Activated B cell treated with CpG ODN at 0.5 μM for 24 hours (primary cell): ENCODE results near the gene PTPRCAP. TPM values are rescaled to one million over a fixed set of nuclear protein-coding genes. Genes with fewer than 3 reads are reported as not detected.

ENCODE experiments used
- ATAC-seq: fragments of 200-7000 bp; cut with Tn5 transposase; one replicate; pipeline ENCODE4 v1.10.0; 2021; ENCODE audit warnings: low read depth, mild to moderate bottlenecking, moderate library complexity
- CTCF ChIA-PET: fragments of 350-600 bp; sonication (Branson Sonifier 250); formaldehyde crosslinking; loops from one replicate; lab custom pipeline; 2021; ENCODE audit warnings: antibody characterized with exemption; lab: Charles Lee
- POLR2A ChIA-PET: fragments of 350-600 bp; sonication (Branson Sonifier 250); formaldehyde crosslinking; loops from one replicate; lab custom pipeline; 2021; ENCODE audit warnings: antibody characterized with exemption; lab: Charles Lee
- DNase-seq: peaks from one replicate; pipeline ENCODE4 v3.0.0; 2022
- H3K27ac Mint-ChIP-seq: one replicate; pipeline ENCODE4 v1.8.0; 2020; ENCODE audit warnings: mixed read lengths
- H3K27me3 Mint-ChIP-seq: one replicate; pipeline ENCODE4 v1.8.0; 2021; ENCODE audit warnings: mixed read lengths
- H3K36me3 Mint-ChIP-seq: one replicate; pipeline ENCODE4 v1.8.0; 2021; ENCODE audit warnings: low read depth, mixed read lengths
- H3K4me1 Mint-ChIP-seq: one replicate; pipeline ENCODE4 v1.8.0; 2021; ENCODE audit warnings: mixed read lengths
- H3K4me3 Mint-ChIP-seq: one replicate; pipeline ENCODE4 v1.8.0; 2020; ENCODE audit warnings: mild to moderate bottlenecking, mixed read lengths
- H3K9me3 Mint-ChIP-seq: one replicate; pipeline ENCODE4 v1.8.0; 2020; ENCODE audit warnings: mixed read lengths
- intact Hi-C: fragments of 100-400 bp; cut with micrococcal nuclease; formaldehyde crosslinking; loops from one replicate; pipeline ENCODE4 v1.15.1; 2024
- total RNA-seq: library from RNA; stranded (reverse); gene quantifications from 2 replicates; pipeline ENCODE4 v1.2.3, GENCODE V29; 2022
- TF ChIP-seq, protein P1 (sequence below): fragments of 200-600 bp; IDR thresholded peaks from one replicate; pipeline ENCODE4 v1.8.0; 2022; ENCODE audit warnings: antibody characterized with exemption, mild to moderate bottlenecking

Gene PTPRCAP
- total RNA-seq, 1 donor from 2014 or later = 328 TPM

DNA sequence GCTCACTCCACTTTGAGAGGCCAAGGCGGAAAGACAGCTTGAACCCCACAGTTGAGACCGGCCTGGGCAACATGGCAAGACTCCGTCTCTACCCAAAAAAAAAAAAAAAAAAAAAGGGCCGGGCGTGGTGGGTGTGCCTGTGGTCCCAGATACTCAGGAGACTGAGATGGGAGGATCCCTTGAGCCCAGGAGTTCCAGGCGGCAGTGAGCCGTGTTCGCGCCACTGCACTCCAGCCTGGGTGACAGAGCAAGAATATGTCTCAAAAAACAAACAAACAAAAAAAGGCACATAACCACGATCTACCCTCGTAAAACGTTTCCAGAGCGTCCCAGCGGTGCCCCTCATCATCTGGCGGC, 46.6 kb downstream of the PTPRCAP start:
- intact Hi-C loops = loop anchor here (1.0 kb wide), 3 partner anchors 10 to 78 kb away; partner anchors contain the start of genes PPP1CA, RPS6KB2 and TMEM134
- H3K4me1 Mint-ChIP-seq = peaks cover 36% of the 10 kb centered on the region

DNA sequence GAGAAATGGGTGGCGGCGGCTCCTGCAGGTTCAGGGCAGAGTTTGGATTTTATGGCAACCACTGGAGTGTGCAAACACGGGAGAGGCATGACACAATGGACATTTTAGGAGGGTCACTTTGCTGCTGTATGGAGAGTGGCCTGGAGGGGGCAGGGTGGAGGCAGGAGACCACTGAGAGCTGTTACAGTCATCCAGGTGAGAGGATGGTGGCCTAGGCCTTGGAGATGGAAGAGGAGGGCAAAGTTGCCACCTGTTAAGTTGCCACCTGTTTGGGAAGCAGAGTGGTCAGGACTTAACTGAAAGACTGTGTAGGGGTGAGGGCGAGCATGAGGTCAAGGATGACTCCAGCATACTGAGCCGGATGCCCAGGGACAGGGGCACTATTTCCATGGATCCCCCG, 48.0 kb downstream of the PTPRCAP start:
- DNase-seq = peak; percentile 56
- peak; percentile 63 for ATAC-seq

More for the DNA sequence above, 46.6 kb downstream of the PTPRCAP start:
- TF ChIP-seq, protein P1, sequence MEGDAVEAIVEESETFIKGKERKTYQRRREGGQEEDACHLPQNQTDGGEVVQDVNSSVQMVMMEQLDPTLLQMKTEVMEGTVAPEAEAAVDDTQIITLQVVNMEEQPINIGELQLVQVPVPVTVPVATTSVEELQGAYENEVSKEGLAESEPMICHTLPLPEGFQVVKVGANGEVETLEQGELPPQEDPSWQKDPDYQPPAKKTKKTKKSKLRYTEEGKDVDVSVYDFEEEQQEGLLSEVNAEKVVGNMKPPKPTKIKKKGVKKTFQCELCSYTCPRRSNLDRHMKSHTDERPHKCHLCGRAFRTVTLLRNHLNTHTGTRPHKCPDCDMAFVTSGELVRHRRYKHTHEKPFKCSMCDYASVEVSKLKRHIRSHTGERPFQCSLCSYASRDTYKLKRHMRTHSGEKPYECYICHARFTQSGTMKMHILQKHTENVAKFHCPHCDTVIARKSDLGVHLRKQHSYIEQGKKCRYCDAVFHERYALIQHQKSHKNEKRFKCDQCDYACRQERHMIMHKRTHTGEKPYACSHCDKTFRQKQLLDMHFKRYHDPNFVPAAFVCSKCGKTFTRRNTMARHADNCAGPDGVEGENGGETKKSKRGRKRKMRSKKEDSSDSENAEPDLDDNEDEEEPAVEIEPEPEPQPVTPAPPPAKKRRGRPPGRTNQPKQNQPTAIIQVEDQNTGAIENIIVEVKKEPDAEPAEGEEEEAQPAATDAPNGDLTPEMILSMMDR = no peak
- peak overlapping the region; percentile 89 for H3K4me3 Mint-ChIP-seq
- ATAC-seq (no peak), DNase-seq (no peak)
- peaks cover 11% of the 10 kb centered on the region for H3K36me3 Mint-ChIP-seq
- ChIA-PET CTCF (interaction anchor here (1.2 to 4.0 kb wide), 3 partner anchors 9 to 39 kb away, joined by 3 to 22 read pairs (median 12); no protein-coding TSS in a partner anchor), POLR2A (interaction anchor here (0.6 to 17.5 kb wide), 17 partner anchors 10 to 1078 kb away, joined by 3 to 693 read pairs (median 11); partner anchors contain the start of genes AIP, CDK2AP2, CLCF1 and PITPNM1)
- H3K9me3 Mint-ChIP-seq = no peaks in the 10 kb centered on the region
- peak overlapping the region; percentile 80 for H3K27ac Mint-ChIP-seq
- H3K27me3 Mint-ChIP-seq = no peaks in the 10 kb centered on the region

DNA sequence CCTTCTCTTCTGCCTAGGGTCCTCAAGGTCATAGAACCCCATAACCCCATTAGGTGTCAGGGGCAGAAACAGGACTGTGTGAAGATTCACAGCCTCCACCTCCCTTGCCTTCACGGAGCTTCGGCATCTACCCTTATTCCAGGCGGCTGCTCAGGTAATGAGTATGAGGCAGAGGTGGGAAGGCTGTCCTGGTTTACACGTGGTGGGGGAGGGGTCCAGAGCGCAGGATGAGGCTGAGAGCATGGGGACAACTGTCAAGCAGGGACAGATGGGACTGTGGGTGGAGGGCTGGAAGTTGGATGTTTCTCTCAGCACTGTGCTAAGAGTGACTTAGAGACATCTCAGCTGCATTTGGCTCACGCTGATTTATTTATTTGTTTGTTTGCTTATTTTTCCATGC, 50.0 kb downstream of the PTPRCAP start:
- TF ChIP-seq, protein P1 = no peak
- ChIA-PET POLR2A (interaction anchor here (0.9 to 26.4 kb wide), 4 partner anchors 11 to 50 kb away, joined by 3 to 1307 read pairs (median 5); partner anchors contain the start of genes CLCF1, POLD4 and PTPRCAP), CTCF (interaction anchor here (1.2 to 22.6 kb wide), 2 partner anchors 34 to 126 kb away, joined by 4 to 735 read pairs; partner anchors contain the start of gene POLD4)
- Mint-ChIP-seq H3K4me3 (no peak overlapping the region), H3K27ac (no peak overlapping the region), H3K4me1 (peaks cover 28% of the 10 kb centered on the region), H3K36me3 (peaks cover 2% of the 10 kb centered on the region), H3K27me3 (no peaks in the 10 kb centered on the region), H3K9me3 (no peaks in the 10 kb centered on the region)
- intact Hi-C loops = no loop called here
- ATAC-seq (no peak), DNase-seq (no peak)

More for the DNA sequence above, 48.0 kb downstream of the PTPRCAP start:
- H3K27me3 Mint-ChIP-seq = no peaks in the 10 kb centered on the region
- ChIA-PET CTCF (interaction anchor here (0.7 to 4.0 kb wide), 7 partner anchors 8 to 118 kb away, joined by 3 to 22 read pairs (median 4); partner anchors contain the start of genes CDK2AP2, PITPNM1 and TMEM134), POLR2A (interaction anchor here (1.0 to 26.4 kb wide), 5 partner anchors 13 to 81 kb away, joined by 4 to 1307 read pairs (median 100); partner anchors contain the start of genes CLCF1, POLD4, PPP1CA and PTPRCAP)
- intact Hi-C loops = loop anchor here (1.0 to 2.0 kb wide), 2 partner anchors 117 to 269 kb away; no protein-coding TSS in a partner anchor
- peak overlapping the region; percentile 51 for H3K27ac Mint-ChIP-seq
- H3K4me3 Mint-ChIP-seq = peak overlapping the region; percentile 68
- peaks cover 36% of the 10 kb centered on the region for H3K4me1 Mint-ChIP-seq
- H3K36me3 Mint-ChIP-seq = peaks cover 6% of the 10 kb centered on the region
- no peaks in the 10 kb centered on the region for H3K9me3 Mint-ChIP-seq
- TF ChIP-seq, protein P1 = no peak

DNA sequence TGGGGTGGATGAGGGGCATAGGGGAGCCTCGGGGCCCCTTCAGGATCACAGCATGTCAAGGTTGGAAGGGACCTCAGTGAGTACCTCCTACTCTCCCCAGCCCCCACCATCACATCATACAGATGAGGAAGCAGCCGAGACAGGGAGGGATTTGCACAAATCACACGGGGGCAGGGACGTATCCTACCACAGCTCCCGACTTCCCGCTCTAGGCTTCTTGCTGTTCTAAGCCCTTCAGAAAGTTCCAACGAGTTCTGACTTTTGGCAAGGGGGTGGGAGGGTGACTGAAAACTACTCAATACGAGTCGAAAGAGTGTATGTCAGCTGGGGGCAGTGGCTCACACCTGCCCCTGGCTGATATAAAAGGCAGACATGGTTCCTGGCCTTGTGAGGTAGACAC, 50.4 kb downstream of the PTPRCAP start:
- peaks cover 29% of the 10 kb centered on the region for H3K4me1 Mint-ChIP-seq
- TF ChIP-seq, protein P1 = no peak
- H3K9me3 Mint-ChIP-seq = no peaks in the 10 kb centered on the region
- DNase-seq (no peak), ATAC-seq (no peak)
- H3K27me3 Mint-ChIP-seq = no peaks in the 10 kb centered on the region
- no peaks in the 10 kb centered on the region for H3K36me3 Mint-ChIP-seq
- intact Hi-C loops = no loop called here
- ChIA-PET POLR2A (interaction anchor here (0.6 to 26.4 kb wide), 6 partner anchors 11 to 87 kb away, joined by 3 to 1307 read pairs (median 5); partner anchors contain the start of genes CLCF1, POLD4 and PTPRCAP), CTCF (interaction anchor here (0.6 to 22.6 kb wide), 5 partner anchors 25 to 265 kb away, joined by 4 to 735 read pairs (median 5); partner anchors contain the start of gene POLD4)
- H3K4me3 Mint-ChIP-seq = no peak overlapping the region
- H3K27ac Mint-ChIP-seq = no peak overlapping the region

Other genes starting within 250 kb of the PTPRCAP start
- gene GRK2, start 171.2 kb downstream of the PTPRCAP start, total RNA-seq = 159 and 175 TPM in 2 replicates
- gene ANKRD13D, start 148.4 kb downstream of the PTPRCAP start, total RNA-seq = 97.2 and 116 TPM in 2 replicates
- gene SSH3, start 134.2 kb downstream of the PTPRCAP start, total RNA-seq = 5.1 and 7.7 TPM in 2 replicates
- gene POLD4, start 84.1 kb downstream of the PTPRCAP start, total RNA-seq = 166 and 169 TPM in 2 replicates
- 28.2 and 30.7 TPM in 2 replicates for gene CLCF1, start 64.1 kb downstream of the PTPRCAP start, total RNA-seq
- 30.4 and 35.2 TPM in 2 replicates for gene RAD9A, start 45.7 kb downstream of the PTPRCAP start, total RNA-seq
- 349 and 354 TPM in 2 replicates for gene PPP1CA, start 35.8 kb downstream of the PTPRCAP start, total RNA-seq
- gene TBC1D10C, start 33.6 kb downstream of the PTPRCAP start, total RNA-seq = 158 and 163 TPM in 2 replicates
- 5.7 and 6.3 TPM in 2 replicates for gene CARNS1, start 22.0 kb downstream of the PTPRCAP start, total RNA-seq
- 66.9 and 74.5 TPM in 2 replicates for gene RPS6KB2, start 9.2 kb downstream of the PTPRCAP start, total RNA-seq
- 34.0 and 39.7 TPM in 2 replicates for gene CORO1B, start 5.8 kb upstream of the PTPRCAP start, total RNA-seq
- gene GPR152, start 15.0 kb upstream of the PTPRCAP start, total RNA-seq = not detected in 2 replicates
- 2.1 and 3.0 TPM in 2 replicates for gene CABP4, start 17.7 kb upstream of the PTPRCAP start, total RNA-seq
- gene TMEM134, start 31.6 kb upstream of the PTPRCAP start, total RNA-seq = 76.0 and 83.5 TPM in 2 replicates
- gene AIP, start 45.3 kb upstream of the PTPRCAP start, total RNA-seq = 108 and 114 TPM in 2 replicates
- 103 and 111 TPM in 2 replicates for gene PITPNM1, start 67.7 kb upstream of the PTPRCAP start, total RNA-seq
- 67.1 and 68.5 TPM in 2 replicates for gene CDK2AP2, start 70.5 kb upstream of the PTPRCAP start, total RNA-seq
- not detected in 2 replicates for gene CABP2, start 85.8 kb upstream of the PTPRCAP start, total RNA-seq
- 331 and 362 TPM in 2 replicates for gene GSTP1, start 146.1 kb upstream of the PTPRCAP start, total RNA-seq
- gene NDUFV1, start 169.3 kb upstream of the PTPRCAP start, total RNA-seq = 207 and 221 TPM in 2 replicates
- 5.3 and 6.1 TPM in 2 replicates for gene NUDT8, start 192.3 kb upstream of the PTPRCAP start, total RNA-seq
- gene TBX10, start 202.1 kb upstream of the PTPRCAP start, total RNA-seq = not detected in 2 replicates
- gene ACY3, start 213.0 kb upstream of the PTPRCAP start, total RNA-seq = not detected in 2 replicates
- gene ALDH3B2, start 236.9 kb upstream of the PTPRCAP start, total RNA-seq = not detected in 2 replicates